HepG2 (cell line): ENCODE data around the gene ENO2. TPM values are rescaled to one million over a fixed set of nuclear protein-coding genes. Genes with fewer than 3 reads are reported as not detected.

Source experiments
- NRL ChIP-seq: sonication (generic); formaldehyde crosslinking; IDR thresholded peaks from 2 replicates; pipeline ENCODE4 v1.5.0; 2020; ENCODE audit warnings: missing genetic modification reagents, mild to moderate bottlenecking, moderate library complexity, borderline replicate concordance
- SRF ChIP-seq: IDR thresholded peaks from 2 replicates; pipeline ENCODE4 v1.6.1; 2011; ENCODE audit warnings: mild to moderate bottlenecking, low read depth, low read length, moderate library complexity
- ZFP37 ChIP-seq: sonication (generic); formaldehyde crosslinking; IDR thresholded peaks from 2 replicates; pipeline ENCODE4 v1.4.0; 2020; ENCODE audit warnings: missing genetic modification reagents, borderline replicate concordance
- ZNF225 ChIP-seq: sonication (generic); formaldehyde crosslinking; IDR thresholded peaks from 2 replicates; pipeline ENCODE4 v1.4.0; 2020; ENCODE audit warnings: mild to moderate bottlenecking, missing genetic modification reagents
- ZNF383 ChIP-seq: sonication (generic); formaldehyde crosslinking; IDR thresholded peaks from 2 replicates; pipeline ENCODE4 v1.4.0; 2020; ENCODE audit warnings: missing genetic modification reagents, mild to moderate bottlenecking, borderline replicate concordance
- ZNF713 ChIP-seq: sonication (generic); formaldehyde crosslinking; IDR thresholded peaks from 2 replicates; pipeline ENCODE4 v1.4.0; 2020; ENCODE audit warnings: mild to moderate bottlenecking, missing genetic modification reagents
- polyA plus RNA-seq, 8 experiments: library from polyadenylated mRNA; depleted of rRNA in 3 of 8; stranded (reverse) in 7 of 8; unstranded in 1 of 8; fragments of >200 nt; fragmentation: Illumina TruSeq in 4 of 8; extraction: Trizol in 4 of 8; gene quantifications; 2 replicates each; pipeline versions ENCODE4 v1.2.1 to v1.2.3, GENCODE V29; 2011 to 2016; ENCODE audit warnings: low read depth in 4 of 8, missing spikeins in 1 of 8, mixed read lengths in 1 of 8; ENCODE audit not compliant: insufficient read depth in 1 of 8
- total RNA-seq, 5 experiments: library from RNA; depleted of rRNA; stranded (reverse); fragments of >200 nt; fragmentation: Illumina TruSeq; extraction: Trizol; gene quantifications; 2 replicates each; pipeline ENCODE4 v1.2.3, GENCODE V29; 2016; ENCODE audit warnings: low read depth in 1 of 5
- TF ChIP-seq, protein P1 (sequence below): sonication (generic); formaldehyde crosslinking; conservative IDR thresholded peaks from 2 replicates; pipeline ENCODE4 v1.4.0; 2020; ENCODE audit warnings: mild to moderate bottlenecking, missing genetic modification reagents, moderate library complexity
- TF ChIP-seq, protein P2 (sequence below): sonication (generic); formaldehyde crosslinking; IDR thresholded peaks from 2 replicates; pipeline ENCODE4 v1.4.0; 2020; ENCODE audit warnings: missing genetic modification reagents
- TF ChIP-seq, protein P3 (sequence below): sonication (generic); formaldehyde crosslinking; IDR thresholded peaks from 2 replicates; pipeline ENCODE4 v1.8.0; 2022; ENCODE audit warnings: mild to moderate bottlenecking, missing genetic modification reagents; ENCODE audit not compliant: insufficient replicate concordance
- TF ChIP-seq, protein P4 (sequence below): sonication (generic); formaldehyde crosslinking; IDR thresholded peaks from 2 replicates; pipeline ENCODE4 v1.4.0; 2020; ENCODE audit warnings: low read depth, missing genetic modification reagents
- TF ChIP-seq, protein P5 (sequence below): sonication (generic); formaldehyde crosslinking; IDR thresholded peaks from 2 replicates; pipeline ENCODE4 v1.4.0; 2020; ENCODE audit warnings: missing genetic modification reagents
- TF ChIP-seq, protein P6 (sequence below): IDR thresholded peaks from 2 replicates; pipeline ENCODE4 v1.6.1; 2016

The ENO2 gene
- total and polyA plus RNA-seq, 2 of the 13 experiments (the other 11 are each of a cell fraction or from before 2014, with no cell fraction given) = 19.3 to 136 TPM

DNA sequence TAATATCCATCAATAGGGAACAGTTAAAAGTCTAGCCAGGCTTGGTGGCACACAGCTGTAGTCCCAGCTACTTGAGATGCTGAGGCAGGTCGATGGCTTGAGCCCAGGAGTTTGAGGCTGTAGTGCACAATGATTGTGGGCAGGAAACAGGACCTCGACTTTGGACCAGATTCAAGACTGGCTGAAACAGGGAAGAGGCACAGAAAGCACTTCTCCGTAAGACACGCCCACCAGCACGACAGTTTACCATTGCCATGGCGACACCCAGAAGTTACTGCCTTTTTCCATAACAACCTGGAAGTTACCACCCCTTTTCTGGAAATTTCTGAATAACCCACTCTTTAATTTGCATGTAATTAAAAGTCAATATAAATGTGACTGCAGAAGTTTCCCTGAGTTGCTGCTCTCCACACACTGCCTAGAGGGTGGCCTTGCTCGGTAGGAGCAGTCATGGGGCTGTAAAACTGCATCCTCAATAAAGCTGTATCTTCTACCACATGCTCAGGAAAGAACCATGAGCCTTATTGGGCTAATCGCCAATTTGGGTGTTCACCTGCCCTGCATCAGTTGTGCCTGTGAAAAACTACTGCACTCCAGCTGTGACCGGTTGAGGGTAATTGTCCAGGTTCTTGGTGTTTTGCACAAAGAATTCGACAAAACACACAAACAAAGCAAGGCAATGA is 14.4 kb upstream of the ENO2 start (continued):
- TF ChIP-seq, protein P1, sequence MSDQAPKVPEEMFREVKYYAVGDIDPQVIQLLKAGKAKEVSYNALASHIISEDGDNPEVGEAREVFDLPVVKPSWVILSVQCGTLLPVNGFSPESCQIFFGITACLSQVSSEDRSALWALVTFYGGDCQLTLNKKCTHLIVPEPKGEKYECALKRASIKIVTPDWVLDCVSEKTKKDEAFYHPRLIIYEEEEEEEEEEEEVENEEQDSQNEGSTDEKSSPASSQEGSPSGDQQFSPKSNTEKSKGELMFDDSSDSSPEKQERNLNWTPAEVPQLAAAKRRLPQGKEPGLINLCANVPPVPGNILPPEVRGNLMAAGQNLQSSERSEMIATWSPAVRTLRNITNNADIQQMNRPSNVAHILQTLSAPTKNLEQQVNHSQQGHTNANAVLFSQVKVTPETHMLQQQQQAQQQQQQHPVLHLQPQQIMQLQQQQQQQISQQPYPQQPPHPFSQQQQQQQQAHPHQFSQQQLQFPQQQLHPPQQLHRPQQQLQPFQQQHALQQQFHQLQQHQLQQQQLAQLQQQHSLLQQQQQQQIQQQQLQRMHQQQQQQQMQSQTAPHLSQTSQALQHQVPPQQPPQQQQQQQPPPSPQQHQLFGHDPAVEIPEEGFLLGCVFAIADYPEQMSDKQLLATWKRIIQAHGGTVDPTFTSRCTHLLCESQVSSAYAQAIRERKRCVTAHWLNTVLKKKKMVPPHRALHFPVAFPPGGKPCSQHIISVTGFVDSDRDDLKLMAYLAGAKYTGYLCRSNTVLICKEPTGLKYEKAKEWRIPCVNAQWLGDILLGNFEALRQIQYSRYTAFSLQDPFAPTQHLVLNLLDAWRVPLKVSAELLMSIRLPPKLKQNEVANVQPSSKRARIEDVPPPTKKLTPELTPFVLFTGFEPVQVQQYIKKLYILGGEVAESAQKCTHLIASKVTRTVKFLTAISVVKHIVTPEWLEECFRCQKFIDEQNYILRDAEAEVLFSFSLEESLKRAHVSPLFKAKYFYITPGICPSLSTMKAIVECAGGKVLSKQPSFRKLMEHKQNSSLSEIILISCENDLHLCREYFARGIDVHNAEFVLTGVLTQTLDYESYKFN = peak; percentile 29; the same call in 1 of the 2 replicates
- TF ChIP-seq NRL (CRISPR knock-in tag) = no peak
- no peak for TF ChIP-seq SRF
- no peak for TF ChIP-seq ZFP37 (CRISPR knock-in tag)
- TF ChIP-seq, protein P2, sequence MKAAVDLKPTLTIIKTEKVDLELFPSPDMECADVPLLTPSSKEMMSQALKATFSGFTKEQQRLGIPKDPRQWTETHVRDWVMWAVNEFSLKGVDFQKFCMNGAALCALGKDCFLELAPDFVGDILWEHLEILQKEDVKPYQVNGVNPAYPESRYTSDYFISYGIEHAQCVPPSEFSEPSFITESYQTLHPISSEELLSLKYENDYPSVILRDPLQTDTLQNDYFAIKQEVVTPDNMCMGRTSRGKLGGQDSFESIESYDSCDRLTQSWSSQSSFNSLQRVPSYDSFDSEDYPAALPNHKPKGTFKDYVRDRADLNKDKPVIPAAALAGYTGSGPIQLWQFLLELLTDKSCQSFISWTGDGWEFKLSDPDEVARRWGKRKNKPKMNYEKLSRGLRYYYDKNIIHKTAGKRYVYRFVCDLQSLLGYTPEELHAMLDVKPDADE (CRISPR knock-in tag) = no peak
- no peak for TF ChIP-seq ZNF225 (CRISPR knock-in tag)
- TF ChIP-seq, protein P3, sequence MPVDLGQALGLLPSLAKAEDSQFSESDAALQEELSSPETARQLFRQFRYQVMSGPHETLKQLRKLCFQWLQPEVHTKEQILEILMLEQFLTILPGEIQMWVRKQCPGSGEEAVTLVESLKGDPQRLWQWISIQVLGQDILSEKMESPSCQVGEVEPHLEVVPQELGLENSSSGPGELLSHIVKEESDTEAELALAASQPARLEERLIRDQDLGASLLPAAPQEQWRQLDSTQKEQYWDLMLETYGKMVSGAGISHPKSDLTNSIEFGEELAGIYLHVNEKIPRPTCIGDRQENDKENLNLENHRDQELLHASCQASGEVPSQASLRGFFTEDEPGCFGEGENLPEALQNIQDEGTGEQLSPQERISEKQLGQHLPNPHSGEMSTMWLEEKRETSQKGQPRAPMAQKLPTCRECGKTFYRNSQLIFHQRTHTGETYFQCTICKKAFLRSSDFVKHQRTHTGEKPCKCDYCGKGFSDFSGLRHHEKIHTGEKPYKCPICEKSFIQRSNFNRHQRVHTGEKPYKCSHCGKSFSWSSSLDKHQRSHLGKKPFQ (CRISPR knock-in tag) = no peak
- TF ChIP-seq ZNF713 (CRISPR knock-in tag) = no peak
- TF ChIP-seq, protein P4, sequence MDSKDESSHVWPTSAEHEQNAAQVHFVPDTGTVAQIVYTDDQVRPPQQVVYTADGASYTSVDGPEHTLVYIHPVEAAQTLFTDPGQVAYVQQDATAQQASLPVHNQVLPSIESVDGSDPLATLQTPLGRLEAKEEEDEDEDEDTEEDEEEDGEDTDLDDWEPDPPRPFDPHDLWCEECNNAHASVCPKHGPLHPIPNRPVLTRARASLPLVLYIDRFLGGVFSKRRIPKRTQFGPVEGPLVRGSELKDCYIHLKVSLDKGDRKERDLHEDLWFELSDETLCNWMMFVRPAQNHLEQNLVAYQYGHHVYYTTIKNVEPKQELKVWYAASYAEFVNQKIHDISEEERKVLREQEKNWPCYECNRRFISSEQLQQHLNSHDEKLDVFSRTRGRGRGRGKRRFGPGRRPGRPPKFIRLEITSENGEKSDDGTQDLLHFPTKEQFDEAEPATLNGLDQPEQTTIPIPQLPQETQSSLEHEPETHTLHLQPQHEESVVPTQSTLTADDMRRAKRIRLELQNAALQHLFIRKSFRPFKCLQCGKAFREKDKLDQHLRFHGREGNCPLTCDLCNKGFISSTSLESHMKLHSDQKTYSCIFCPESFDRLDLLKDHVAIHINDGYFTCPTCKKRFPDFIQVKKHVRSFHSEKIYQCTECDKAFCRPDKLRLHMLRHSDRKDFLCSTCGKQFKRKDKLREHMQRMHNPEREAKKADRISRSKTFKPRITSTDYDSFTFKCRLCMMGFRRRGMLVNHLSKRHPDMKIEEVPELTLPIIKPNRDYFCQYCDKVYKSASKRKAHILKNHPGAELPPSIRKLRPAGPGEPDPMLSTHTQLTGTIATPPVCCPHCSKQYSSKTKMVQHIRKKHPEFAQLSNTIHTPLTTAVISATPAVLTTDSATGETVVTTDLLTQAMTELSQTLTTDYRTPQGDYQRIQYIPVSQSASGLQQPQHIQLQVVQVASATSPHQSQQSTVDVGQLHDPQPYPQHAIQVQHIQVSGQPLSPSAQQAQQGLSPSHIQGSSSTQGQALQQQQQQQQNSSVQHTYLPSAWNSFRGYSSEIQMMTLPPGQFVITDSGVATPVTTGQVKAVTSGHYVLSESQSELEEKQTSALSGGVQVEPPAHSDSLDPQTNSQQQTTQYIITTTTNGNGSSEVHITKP (CRISPR knock-in tag) = no peak
- no peak for TF ChIP-seq ZNF383 (CRISPR knock-in tag)
- TF ChIP-seq, protein P5, sequence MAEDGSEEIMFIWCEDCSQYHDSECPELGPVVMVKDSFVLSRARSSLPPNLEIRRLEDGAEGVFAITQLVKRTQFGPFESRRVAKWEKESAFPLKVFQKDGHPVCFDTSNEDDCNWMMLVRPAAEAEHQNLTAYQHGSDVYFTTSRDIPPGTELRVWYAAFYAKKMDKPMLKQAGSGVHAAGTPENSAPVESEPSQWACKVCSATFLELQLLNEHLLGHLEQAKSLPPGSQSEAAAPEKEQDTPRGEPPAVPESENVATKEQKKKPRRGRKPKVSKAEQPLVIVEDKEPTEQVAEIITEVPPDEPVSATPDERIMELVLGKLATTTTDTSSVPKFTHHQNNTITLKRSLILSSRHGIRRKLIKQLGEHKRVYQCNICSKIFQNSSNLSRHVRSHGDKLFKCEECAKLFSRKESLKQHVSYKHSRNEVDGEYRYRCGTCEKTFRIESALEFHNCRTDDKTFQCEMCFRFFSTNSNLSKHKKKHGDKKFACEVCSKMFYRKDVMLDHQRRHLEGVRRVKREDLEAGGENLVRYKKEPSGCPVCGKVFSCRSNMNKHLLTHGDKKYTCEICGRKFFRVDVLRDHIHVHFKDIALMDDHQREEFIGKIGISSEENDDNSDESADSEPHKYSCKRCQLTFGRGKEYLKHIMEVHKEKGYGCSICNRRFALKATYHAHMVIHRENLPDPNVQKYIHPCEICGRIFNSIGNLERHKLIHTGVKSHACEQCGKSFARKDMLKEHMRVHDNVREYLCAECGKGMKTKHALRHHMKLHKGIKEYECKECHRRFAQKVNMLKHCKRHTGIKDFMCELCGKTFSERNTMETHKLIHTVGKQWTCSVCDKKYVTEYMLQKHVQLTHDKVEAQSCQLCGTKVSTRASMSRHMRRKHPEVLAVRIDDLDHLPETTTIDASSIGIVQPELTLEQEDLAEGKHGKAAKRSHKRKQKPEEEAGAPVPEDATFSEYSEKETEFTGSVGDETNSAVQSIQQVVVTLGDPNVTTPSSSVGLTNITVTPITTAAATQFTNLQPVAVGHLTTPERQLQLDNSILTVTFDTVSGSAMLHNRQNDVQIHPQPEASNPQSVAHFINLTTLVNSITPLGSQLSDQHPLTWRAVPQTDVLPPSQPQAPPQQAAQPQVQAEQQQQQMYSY = no peak
- TF ChIP-seq, protein P6, sequence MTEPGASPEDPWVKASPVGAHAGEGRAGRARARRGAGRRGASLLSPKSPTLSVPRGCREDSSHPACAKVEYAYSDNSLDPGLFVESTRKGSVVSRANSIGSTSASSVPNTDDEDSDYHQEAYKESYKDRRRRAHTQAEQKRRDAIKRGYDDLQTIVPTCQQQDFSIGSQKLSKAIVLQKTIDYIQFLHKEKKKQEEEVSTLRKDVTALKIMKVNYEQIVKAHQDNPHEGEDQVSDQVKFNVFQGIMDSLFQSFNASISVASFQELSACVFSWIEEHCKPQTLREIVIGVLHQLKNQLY = no peak
